Measurements from ENCODE around the gene PAPPA.

DNA sequence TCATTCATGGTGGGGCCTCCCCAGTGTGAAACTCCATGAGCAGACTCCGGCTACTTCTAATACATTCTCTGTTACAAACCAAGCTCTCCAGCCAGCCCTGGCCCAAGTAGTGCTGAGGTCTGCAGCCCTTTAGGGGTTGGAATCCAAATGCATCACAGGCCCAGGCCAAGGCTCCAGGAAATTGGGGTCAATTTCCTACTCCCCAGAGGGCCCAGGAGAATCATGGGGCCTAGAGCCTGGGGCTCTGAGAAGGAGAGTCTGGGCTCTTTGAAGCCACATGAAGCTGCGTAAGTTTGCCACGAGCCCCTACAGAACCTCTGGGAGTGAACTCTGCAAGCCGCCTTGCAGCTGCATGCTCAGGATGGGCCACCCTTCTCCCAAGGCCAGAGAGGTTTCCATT, 206.4 kb downstream of the PAPPA start:
- TF ChIP-seq, protein P1, sequence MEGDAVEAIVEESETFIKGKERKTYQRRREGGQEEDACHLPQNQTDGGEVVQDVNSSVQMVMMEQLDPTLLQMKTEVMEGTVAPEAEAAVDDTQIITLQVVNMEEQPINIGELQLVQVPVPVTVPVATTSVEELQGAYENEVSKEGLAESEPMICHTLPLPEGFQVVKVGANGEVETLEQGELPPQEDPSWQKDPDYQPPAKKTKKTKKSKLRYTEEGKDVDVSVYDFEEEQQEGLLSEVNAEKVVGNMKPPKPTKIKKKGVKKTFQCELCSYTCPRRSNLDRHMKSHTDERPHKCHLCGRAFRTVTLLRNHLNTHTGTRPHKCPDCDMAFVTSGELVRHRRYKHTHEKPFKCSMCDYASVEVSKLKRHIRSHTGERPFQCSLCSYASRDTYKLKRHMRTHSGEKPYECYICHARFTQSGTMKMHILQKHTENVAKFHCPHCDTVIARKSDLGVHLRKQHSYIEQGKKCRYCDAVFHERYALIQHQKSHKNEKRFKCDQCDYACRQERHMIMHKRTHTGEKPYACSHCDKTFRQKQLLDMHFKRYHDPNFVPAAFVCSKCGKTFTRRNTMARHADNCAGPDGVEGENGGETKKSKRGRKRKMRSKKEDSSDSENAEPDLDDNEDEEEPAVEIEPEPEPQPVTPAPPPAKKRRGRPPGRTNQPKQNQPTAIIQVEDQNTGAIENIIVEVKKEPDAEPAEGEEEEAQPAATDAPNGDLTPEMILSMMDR (IDR thresholded peaks at IDR 0.05; ENCODE audit: low read depth, low read length), result no peak
- TF ChIP-seq POLR2A (IDR thresholded peaks at IDR 0.05; ENCODE audit: extremely low read depth, insufficient read length), result no peak
- TF ChIP-seq, protein P2, sequence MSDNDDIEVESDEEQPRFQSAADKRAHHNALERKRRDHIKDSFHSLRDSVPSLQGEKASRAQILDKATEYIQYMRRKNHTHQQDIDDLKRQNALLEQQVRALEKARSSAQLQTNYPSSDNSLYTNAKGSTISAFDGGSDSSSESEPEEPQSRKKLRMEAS (IDR thresholded peaks at IDR 0.05; ENCODE audit: low read depth, low read length), result no peak
